HG03175 (cell line): ENCODE results near the gene YTHDF1.

Experiments used
- ATAC-seq: cut with Tn5 transposase; IDR thresholded peaks from one replicate; pipeline ENCODE4 v1.9.1; 2021; ENCODE audit warnings: mild to moderate bottlenecking, moderate library complexity; ENCODE audit not compliant: unreplicated experiment

The YTHDF1 gene

DNA sequence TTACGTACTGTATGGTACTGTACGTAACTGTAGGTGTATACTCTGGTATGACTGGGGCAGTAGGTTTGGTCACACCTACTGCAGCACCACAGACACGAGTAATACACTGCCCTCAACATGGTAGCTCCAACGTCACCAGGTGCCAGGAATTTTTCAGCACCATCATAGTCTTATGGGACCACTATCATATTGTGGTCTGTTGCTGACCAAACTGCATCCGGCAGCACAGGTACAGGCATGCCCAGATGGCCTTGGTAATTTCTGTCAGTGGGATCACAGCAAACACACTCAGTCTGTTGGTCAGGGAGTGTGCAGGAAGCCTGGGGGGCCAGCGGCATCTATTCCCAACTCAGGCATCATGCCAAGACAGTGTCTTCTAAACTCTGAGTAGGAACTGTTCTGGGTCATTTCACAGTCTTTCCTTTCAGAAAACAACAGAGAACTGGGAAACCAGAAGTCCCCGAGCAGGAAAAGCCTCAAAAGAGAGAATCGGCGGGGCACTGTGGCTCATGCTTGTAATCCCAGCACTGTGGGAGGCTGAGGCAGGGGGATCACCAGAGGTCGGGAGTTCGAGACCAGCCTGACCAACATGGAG, 5.8 kb downstream of the YTHDF1 start:
- no peak for ATAC-seq

DNA sequence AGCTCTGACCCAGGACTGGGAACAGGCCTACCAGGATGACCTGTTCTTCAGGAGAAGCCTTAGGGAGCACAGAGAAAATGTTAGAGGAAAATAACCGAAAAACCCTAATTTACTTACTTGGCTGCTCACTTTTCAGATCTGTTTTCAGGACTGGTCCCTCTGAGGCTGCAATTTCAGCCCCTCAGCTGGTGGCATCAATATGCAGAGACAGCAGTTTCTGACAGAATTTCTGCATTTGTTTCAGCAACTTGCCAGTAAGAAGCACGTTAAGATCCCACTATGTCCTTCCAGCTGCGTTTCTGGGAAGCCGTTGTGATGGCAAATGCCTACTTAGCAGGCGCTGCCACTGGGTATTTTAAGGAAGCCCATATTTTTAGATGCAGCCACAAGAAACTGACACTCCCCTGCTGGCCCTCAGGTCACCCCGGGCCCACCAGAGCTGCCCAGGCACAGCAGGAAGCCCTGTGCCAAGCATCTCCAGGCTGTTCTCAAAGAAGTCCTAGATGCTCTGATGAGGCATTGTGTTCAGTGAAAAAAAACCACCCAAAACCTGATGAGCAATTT, 7.5 kb downstream of the YTHDF1 start:
- no peak for ATAC-seq

DNA sequence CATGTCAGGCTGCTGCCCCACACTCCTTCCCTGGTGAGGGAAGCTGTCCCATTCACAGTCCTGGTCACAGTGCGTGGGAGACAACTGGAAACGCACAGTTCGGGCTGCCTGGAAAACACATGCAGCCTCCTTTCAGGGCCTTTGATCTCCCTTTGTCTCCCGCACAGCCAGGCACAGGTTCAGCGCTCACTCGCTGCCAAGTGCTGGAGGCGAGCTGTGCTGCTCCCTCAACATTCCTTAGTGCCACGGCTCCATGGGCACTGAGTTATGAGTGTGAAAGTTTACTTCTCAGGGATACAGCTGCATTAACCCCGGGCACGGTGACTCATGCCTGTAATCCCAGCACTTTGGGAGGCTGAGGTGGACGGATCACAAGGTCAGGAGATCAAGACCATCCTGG, 9.1 kb downstream of the YTHDF1 start:
- no peak for ATAC-seq

DNA sequence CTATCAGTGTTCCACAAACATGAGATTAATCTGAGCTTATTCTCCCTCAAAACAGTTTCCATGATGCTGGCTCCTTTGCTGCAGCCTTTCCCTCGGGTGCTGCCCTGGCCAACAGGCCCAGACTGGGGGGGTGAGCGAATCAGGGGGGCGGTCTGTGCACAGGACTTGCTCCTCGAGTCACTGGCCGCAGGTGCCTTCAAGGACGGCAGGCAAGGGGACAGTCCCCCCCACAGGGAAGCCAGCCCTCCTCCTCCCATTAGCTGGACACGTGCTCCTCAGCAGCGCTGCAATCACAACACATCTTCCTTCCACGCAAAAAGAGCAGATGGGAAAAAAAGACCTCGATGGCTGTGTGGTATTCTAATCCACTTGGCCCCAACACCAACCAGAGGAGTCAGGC, 10.0 kb downstream of the YTHDF1 start:
- ATAC-seq = no peak

DNA sequence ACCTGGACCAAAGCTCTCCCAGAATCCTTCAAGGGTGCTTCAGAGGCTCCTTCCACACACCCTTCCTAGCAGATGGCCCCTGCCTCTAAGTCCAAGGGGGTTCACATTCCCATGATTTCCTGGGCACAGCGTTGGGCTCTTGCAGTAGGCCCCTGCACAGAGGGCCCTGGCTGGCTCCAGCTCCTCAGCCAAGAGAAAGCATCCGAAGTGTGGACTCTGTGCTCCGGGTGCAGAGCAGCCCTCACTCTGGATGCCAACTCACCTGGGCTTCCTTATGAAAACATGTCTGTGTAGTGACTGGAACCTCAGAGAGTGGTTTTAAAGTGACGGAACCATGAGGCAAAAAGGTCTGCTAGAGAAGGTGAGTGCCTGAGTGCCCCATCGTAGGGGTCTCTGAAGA, 11.6 kb downstream of the YTHDF1 start:
- no peak for ATAC-seq

DNA sequence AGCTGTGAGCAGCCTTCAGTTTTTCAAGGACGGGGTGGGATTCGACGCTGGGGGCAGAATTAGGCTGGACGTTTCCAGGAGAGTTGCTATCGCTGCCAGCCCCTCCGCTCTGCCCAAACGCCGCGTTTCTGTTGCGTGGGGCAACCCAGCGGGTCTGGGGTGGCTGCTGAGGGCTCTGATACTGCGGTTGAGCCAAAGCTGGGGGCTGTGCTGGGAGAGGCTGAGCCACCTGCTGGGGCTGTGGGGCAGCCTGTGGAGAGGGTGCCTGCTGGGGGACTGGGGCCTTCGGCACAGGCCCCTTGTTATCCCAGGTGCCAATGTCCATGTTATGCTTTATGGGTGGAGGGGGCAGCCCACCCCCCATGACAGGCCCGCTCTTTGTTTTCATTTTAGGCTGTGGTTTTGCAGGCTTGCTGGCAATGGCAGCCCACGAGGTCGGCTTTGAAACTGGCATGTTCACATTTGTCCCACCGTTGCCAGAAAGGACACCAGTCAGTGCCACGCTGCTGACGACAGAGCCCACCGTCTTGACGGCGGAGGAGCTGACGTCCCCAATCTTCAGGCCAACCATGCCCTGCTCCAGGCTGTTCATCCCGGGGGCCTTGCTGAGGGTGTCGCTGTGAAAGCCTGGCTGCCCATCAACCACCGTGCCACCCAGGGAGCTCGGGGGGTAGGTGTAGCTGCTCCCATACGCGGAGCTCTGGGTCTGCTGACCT, 13.0 kb downstream of the YTHDF1 start:
- ATAC-seq = no peak

DNA sequence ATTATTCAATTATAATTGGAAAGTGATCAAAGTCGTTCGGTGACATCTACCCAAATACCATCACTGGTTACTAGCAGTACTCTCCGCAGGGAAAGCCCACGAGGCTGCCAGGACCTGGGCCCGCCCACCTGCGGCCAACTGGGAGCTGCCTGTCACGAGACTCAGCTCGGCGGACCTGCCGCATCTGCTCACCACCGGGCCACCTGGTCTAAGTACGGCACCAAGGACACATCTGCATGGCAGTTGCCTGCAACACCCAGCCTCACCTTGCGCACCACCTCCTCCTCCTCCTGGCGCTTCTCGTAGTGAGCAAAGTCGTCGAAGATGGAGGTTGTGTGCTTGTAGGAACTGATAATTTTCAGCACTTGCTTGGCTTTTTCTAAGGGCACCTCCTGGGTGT, 13.9 kb downstream of the YTHDF1 start:
- no peak for ATAC-seq

DNA sequence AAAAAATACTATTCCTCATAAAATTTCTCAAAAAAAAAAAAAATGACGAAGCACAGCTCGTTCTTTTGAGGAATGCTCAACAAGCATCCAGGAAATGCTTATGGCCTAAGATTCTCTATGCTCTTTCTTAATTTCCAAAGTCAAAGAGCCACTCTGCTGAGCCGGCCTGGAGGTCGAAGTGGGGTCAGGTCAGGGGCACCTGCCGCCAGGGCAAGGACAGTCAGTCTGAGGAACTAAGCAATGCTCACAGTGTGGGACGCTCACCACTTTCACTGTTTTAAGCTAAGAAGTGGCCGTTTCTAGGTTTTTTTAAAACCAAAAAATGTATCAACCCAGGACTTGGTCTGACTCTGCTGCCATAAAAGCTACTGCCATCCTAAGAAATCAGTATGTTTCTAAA, 17.3 kb downstream of the YTHDF1 start:
- no peak for ATAC-seq

DNA sequence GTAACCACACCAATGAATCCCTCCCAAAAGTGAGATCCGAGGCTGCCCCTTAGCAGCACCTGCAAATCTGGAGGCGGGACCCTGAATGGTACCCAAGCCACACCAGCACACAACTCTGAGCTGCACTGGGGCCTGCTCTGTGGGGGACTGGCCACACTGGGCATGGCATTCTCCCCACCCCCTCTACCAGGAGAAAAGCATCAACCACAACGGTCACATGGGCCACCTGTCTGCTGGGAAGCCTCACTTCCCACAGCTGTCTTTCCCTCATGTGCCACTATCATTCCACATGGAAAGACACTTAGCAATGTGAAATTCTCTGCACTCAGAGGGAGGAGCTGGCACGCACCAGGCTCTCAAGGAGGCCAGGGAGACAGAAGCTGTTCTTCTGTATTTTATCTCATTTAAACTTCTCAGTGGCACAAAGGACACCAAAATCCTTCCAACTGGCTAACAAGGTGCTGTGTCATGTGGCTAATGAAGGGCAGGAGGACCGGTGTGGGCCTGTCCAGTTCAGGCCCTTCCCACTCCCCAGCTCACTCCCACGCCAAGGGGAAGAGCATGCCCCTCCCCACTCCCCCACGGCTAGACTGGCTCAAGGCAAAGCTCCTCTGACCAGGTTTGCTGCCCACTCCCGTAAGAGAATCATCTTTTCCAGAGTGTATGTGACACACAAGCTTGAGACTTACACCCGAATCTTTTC, 19.0 kb downstream of the YTHDF1 start:
- ATAC-seq = no peak

DNA sequence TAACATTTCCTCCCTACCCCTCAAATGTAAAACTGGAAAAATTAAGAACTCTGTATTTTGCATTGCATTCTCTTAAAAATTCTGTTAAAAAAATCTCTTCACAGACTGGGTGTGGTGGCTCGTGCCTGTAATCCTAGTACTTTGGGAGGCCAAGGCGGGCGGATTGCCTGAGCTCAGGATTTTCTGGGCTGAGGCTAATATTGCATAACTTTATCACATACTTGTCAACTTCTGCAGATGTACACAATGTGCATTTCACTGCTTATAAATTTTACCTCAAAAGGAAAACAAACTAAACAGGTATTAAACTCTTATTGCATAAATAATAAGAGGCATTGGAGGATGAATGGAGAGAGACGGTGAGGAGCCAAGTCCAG, 21.1 kb downstream of the YTHDF1 start:
- ATAC-seq = no peak

DNA sequence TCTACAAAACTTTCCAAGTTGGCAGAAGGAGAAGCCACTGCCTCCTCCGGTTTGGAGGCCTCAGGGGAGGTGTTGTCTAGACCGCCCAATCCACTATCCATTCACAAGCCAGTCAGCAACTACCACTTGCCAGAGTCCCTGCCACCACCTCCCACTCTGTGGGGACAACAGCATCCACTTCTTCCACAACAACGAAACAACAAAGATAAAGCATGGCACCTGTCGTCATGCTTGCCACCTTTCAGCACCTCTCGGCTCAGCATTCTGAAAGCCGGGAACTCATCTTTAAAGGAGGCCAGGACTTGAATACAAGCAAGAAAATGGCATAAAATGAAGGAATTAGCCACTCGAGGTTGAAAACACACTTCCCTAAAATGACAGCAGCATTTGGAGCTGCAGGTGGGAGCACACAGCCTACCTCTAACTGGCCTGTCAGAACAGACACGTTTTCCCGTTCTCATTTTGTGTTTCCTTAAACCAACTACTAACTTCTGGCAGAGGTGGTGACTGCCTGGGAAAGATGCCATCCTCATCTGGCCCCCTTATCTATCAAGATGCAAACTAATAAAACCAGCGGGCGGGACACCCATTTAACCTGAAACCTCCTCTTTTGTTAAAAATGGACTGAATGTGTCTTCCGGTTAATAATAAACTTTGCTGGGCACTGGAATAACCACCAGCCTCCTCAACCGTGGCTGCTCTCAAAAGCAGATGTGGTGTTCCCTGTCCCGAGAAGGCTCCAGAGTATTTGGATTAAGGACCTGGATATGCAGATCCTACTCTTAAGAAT, 21.7 kb downstream of the YTHDF1 start:
- ATAC-seq = no peak

DNA sequence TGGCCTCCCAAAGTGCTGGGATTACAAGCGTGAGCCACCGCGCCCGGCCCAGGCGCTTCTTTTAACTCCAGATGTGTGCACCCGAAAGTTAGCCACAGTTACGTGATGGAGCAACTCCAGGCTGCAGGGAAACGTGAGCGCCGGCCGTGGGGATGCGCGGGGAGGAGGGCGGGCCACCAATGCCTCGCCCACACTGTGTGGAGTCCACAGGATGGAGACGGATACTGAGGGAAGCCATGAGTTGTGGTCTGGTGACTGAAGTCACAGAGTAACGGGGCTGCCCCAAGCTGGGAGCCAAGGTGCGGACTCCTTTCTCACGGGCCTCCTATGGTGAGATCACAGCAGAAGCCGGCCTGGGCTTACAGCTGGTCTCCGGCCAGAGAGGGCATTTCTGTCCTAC, 23.2 kb downstream of the YTHDF1 start:
- ATAC-seq = no peak

DNA sequence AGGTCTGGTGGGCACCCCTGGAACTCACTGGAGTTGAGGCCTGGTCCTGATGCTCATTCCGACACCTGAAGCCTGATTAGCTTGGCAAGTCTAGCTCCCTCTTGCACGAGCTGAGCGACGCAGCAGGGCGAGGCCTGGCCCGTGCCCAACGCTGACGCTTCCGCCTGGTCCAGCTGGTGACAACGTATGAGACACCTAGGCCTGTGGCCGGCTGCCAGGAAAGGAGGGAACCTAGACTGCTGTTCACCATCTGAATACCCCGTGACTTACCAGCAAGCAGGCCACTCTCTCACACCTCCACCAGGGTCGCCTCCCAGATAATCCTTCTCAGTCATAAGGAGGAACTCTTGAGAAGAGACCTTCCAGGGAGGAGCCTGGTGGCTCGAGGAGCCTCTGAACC, 24.5 kb downstream of the YTHDF1 start:
- no peak for ATAC-seq

DNA sequence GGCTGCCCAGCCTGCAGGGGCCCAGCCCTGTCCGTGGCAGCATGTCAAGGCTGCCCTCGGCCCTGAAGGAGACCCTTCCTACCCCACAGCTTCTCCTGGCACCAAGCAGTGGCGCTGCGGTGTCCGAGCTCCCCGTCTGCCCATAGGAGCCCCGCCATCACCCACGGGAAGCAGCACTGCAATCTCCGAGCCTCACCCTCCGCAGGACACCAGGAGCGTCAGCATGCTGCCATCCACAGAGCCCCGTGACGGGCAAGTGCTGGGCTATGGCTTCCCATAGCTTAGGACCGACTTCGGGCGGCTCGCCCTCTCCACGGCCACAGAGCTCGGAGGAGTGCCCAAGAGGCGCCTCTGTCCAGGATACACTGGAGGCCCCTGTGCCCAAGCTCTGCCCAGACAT, 25.1 kb downstream of the YTHDF1 start:
- no peak for ATAC-seq

DNA sequence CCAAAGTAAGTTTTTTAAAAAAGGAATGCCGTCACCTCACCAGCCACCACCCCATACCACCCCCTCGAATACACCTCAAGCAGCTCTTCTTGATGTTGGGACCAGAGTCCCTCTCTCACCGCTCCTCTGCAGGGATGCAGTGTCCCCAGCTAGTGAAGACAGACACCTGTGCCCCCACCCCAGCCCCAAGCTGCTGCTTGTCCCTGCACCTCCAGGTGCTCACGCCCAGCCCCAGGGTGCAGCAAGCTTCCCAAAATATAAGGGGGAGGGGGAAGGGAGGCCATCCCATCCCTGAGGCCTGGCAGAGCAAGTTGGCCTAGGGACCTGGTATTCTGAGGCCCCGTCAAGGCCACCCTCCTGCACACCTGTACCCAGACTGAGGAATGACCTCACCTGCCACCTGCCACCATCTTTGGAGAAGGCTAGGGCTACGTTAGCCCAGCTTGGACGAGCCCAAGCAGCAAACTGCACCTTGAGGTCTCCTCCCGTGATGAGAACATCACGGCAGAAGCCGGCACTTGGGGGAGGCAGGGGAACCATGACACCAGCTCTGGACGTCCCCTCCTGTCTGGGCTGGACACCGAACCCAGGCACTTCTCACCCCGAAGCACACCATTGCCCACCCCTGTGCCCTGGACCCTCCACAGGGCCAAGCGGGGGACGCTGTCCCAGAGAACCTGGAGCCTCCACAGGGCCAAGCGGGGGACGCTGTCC, 25.9 kb downstream of the YTHDF1 start:
- ATAC-seq = no peak

DNA sequence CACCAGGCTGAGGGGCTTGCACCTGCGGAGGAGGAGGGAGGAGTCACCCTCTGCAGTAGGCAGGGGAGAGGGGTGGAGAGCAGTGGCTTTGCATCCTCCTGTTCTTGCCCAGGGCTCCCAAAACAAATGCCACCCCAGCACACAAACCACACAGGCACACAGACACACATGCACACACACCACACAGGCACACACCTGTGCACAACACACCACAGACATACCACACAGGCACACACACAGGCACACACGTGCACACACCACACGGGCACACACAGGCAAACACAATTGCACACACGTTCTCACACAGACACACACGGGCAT, 26.6 kb downstream of the YTHDF1 start:
- no peak for ATAC-seq

DNA sequence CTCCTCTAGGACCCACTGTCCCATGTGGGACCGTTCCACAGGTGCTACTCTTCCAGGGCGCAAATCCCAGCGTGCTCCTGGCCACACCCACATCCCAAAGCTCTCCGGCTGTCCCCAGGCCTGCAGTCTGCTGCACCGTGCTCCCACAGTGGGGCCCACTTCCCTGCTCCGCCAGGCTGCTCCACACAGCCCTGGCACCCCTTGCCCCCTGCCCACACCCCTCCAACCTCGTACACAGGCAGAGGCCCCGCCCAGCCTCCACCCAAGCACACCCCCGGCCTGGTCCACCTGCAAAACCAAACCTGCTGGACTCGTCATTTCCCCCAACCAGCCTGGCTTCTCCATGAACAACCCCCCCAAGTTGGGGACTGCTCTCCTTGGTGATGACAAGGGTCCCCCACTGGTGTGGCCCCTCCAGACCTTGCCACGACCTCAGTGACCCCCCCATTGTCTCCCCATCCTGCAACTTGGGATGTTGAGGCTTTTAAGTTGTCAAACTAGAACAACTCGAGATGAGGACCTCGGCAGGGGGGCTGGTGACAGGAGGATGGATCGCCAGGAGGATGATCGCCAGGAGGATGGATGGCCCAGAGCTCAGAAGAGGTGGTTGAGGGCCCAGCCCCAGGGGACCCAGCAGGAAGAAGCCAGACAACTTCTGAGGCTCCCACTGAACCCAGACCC, 27.1 kb downstream of the YTHDF1 start:
- no peak for ATAC-seq

DNA sequence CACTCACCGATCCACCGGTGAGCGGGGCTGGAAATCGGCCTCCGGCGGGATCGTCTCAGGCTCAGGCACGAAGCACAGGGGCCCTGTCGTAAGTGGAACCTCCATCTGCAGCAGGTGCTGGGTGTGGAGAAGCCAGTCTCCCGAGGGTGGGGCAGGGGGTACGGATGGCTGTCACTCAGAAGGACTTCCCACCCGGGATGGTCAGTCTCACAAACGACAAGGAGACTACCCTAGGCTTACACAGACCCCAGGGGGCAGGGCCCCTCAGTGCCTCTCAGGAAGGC, 27.8 kb downstream of the YTHDF1 start:
- no peak for ATAC-seq

DNA sequence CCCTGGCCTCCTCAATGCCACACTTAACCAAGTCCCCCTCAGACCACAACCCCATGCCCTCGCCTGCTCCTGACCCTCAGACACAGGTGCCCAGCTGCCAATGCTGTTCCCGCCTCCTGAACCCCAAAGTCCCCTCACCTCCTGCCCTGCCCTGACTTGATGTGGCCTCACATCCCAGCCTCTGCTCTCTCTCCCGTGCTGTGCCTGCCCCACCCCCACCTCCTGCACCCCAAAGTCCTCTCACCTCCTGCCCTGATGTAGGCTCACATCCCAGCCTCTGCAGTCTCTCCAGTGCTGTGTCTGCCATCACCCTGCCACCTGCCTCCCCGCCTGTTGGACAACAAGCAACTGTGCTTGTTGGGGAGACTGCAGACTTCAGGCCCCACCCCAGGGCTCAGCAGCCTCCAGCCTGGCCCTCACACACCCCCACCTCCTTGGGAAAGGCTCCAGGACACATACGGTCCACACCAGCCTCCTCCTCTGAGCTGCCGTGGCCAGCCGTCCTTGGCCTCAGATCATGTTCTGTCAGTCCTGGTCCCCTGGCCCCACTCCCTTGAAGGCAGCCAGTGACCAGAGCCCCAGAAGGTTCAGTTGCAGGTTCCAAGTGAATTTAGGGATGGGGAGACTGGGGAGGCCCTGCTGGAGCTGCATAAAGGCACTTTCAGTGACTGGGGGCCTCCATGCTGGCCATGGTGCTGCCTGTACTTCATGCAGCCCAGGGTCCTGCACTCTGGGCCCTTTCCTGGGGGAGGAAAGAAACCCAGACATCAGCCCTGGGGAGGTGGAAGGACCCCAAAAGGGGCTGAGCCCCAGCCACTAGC, 28.4 kb downstream of the YTHDF1 start:
- no peak for ATAC-seq
